Liver (tissue), 9 donors: ENCODE results near the gene CRAMP1. TPM values are rescaled to one million over a fixed set of nuclear protein-coding genes. Genes with fewer than 3 reads are reported as not detected.

ENCODE experiments used
- DNase-seq: peaks from one replicate; pipeline ENCODE4 v3.0.0-alpha.2; 2017; ENCODE audit warnings: low spot score
- H3K27ac ChIP-seq, 2 donors: one replicate each; pipeline ENCODE4 v1.7.0; 2013; ENCODE audit warnings: inconsistent platforms in 2 of 2, low read length in 2 of 2, control low read depth in 1 of 2, low read depth in 1 of 2, mild to moderate bottlenecking in 1 of 2
- H3K27me3 ChIP-seq, 4 donors: one replicate each; pipeline versions ENCODE4 v1.6.1 to v1.7.0; 2013; ENCODE audit warnings: low read length in 3 of 4, inconsistent platforms in 1 of 4, mild to moderate bottlenecking in 1 of 4, moderate library complexity in 1 of 4; ENCODE audit not compliant: control insufficient read depth in 4 of 4, insufficient read depth in 4 of 4
- H3K36me3 ChIP-seq, 4 donors: one replicate each; pipeline versions ENCODE4 v1.6.1 to v1.7.0; 2013; ENCODE audit warnings: low read length in 3 of 4, mild to moderate bottlenecking in 3 of 4, low read depth in 1 of 4, moderate library complexity in 1 of 4; ENCODE audit not compliant: control insufficient read depth in 4 of 4, insufficient read depth in 3 of 4
- H3K4me1 ChIP-seq, 4 donors: one replicate each; pipeline versions ENCODE4 v1.6.1 to v1.7.0; 2013; ENCODE audit warnings: low read length in 3 of 4, mild to moderate bottlenecking in 3 of 4, moderate library complexity in 1 of 4; ENCODE audit not compliant: control insufficient read depth in 4 of 4, insufficient read depth in 4 of 4
- H3K4me3 ChIP-seq, 3 donors: one replicate each; pipeline versions ENCODE4 v1.6.1 to v1.7.0; 2013; ENCODE audit warnings: low read length in 3 of 3, control low read depth in 1 of 3, low read depth in 1 of 3, mild to moderate bottlenecking in 1 of 3
- H3K9ac ChIP-seq, 2 donors: one replicate each; pipeline ENCODE4 v1.7.0; 2013; ENCODE audit warnings: low read length in 2 of 2, mild to moderate bottlenecking in 2 of 2, moderate library complexity in 2 of 2, control low read depth in 1 of 2, low read depth in 1 of 2
- H3K9me3 ChIP-seq, 4 donors: one replicate each; pipeline versions ENCODE4 v1.6.1 to v1.7.0; 2013; ENCODE audit warnings: low read length in 3 of 4; ENCODE audit not compliant: control insufficient read depth in 4 of 4
- EGR1 ChIP-seq, 2 donors: IDR thresholded peaks; 2 replicates each; pipeline ENCODE4 v1.6.1; 2016 to 2018; ENCODE audit warnings: antibody characterized with exemption in 2 of 2, low read depth in 2 of 2
- FOXA1 ChIP-seq: IDR thresholded peaks from 2 replicates; pipeline ENCODE4 v1.6.1; 2016; ENCODE audit warnings: antibody characterized with exemption
- FOXA2 ChIP-seq: IDR thresholded peaks from 2 replicates; pipeline ENCODE4 v1.6.1; 2016; ENCODE audit warnings: antibody characterized with exemption
- GABPA ChIP-seq, 2 donors: IDR thresholded peaks in 1 of 2; conservative IDR thresholded peaks in 1 of 2; 2 replicates each; pipeline ENCODE4 v1.6.1; 2016; ENCODE audit warnings: antibody characterized with exemption in 2 of 2, mild to moderate bottlenecking in 1 of 2, moderate library complexity in 1 of 2
- HNF4A ChIP-seq, 2 donors: conservative IDR thresholded peaks; 2 replicates each; pipeline ENCODE4 v1.6.1; 2016; ENCODE audit warnings: antibody characterized with exemption in 2 of 2, mild to moderate bottlenecking in 2 of 2
- HNF4G ChIP-seq: IDR thresholded peaks from 2 replicates; pipeline ENCODE4 v1.6.1; 2016; ENCODE audit warnings: antibody characterized with exemption
- JUND ChIP-seq, 2 donors: IDR thresholded peaks; 2 replicates each; pipeline ENCODE4 v1.6.1; 2016; ENCODE audit warnings: antibody characterized with exemption in 2 of 2
- NR2F2 ChIP-seq: IDR thresholded peaks from 2 replicates; pipeline ENCODE4 v1.6.1; 2016; ENCODE audit warnings: antibody characterized with exemption
- RAD21 ChIP-seq, 2 donors: IDR thresholded peaks; 2 replicates each; pipeline ENCODE4 v1.6.1; 2016; ENCODE audit warnings: antibody characterized with exemption in 2 of 2, mild to moderate bottlenecking in 2 of 2
- REST ChIP-seq: IDR thresholded peaks from 2 replicates; pipeline ENCODE4 v1.6.1; 2016; ENCODE audit warnings: antibody characterized with exemption, mild to moderate bottlenecking
- RXRA ChIP-seq, 2 donors: IDR thresholded peaks; 2 replicates each; pipeline ENCODE4 v1.6.1; 2017 to 2018; ENCODE audit warnings: antibody characterized with exemption in 2 of 2, mild to moderate bottlenecking in 1 of 2
- SP1 ChIP-seq: IDR thresholded peaks from 2 replicates; pipeline ENCODE4 v1.6.1; 2018; ENCODE audit warnings: antibody characterized with exemption, mild to moderate bottlenecking
- TAF1 ChIP-seq: conservative IDR thresholded peaks from 2 replicates; pipeline ENCODE4 v1.6.1; 2016; ENCODE audit warnings: antibody characterized with exemption, mild to moderate bottlenecking
- YY1 ChIP-seq: IDR thresholded peaks from 2 replicates; pipeline ENCODE4 v1.6.1; 2016; ENCODE audit warnings: antibody characterized with exemption, mild to moderate bottlenecking
- ZBTB33 ChIP-seq: IDR thresholded peaks from 2 replicates; pipeline ENCODE4 v1.6.1; 2016; ENCODE audit warnings: antibody characterized with exemption
- WGBS: extraction: QIAGEN DNeasy Blood & Tissue Kit; methylation state at CpG from one replicate; pipeline ENCODE4 v1.1.7; 2013; 5-methylcytosine and 5-hydroxymethylcytosine counted together
- polyA plus RNA-seq, 2 donors: library from polyadenylated mRNA; stranded (reverse) in 1 of 2; unstranded in 1 of 2; fragments of 200-250 nt in 1 of 2; fragments of >200 nt in 1 of 2; fragmentation: Nextera tagmentation in 1 of 2; extraction: Ambion mirVana in 1 of 2; gene quantifications; one replicate each; pipeline versions ENCODE4 v1.2.1 to v1.2.3, GENCODE V29; 2013 to 2015
- total RNA-seq, 2 donors: library from RNA; depleted of rRNA; stranded (reverse); fragments of >200 nt; gene quantifications; one replicate each; pipeline ENCODE4 v1.2.3, GENCODE V29; 2014
- TF ChIP-seq, protein P1 (sequence below): IDR thresholded peaks from 2 replicates; pipeline ENCODE4 v1.6.1; 2016; ENCODE audit warnings: antibody characterized with exemption
- TF ChIP-seq, protein P2 (sequence below): fragments of 150-350 bp; IDR thresholded peaks from 2 replicates; pipeline ENCODE4 v1.5.1; 2017; ENCODE audit warnings: improper control_type of control experiment, low read depth, low read length; ENCODE audit not compliant: missing input control
- TF ChIP-seq, protein P3 (sequence below): IDR thresholded peaks from 2 replicates; pipeline ENCODE4 v1.6.1; 2016; ENCODE audit warnings: antibody characterized with exemption
- donor health status: healthy.
- donor health status: healthy.
- donor health status: healthy.
- donor health status: healthy.
- donor health status: healthy.

CRAMP1 gene
- total and polyA plus RNA-seq, 4 donors, result 1.1 to 6.4 (median 4.2) TPM

DNA sequence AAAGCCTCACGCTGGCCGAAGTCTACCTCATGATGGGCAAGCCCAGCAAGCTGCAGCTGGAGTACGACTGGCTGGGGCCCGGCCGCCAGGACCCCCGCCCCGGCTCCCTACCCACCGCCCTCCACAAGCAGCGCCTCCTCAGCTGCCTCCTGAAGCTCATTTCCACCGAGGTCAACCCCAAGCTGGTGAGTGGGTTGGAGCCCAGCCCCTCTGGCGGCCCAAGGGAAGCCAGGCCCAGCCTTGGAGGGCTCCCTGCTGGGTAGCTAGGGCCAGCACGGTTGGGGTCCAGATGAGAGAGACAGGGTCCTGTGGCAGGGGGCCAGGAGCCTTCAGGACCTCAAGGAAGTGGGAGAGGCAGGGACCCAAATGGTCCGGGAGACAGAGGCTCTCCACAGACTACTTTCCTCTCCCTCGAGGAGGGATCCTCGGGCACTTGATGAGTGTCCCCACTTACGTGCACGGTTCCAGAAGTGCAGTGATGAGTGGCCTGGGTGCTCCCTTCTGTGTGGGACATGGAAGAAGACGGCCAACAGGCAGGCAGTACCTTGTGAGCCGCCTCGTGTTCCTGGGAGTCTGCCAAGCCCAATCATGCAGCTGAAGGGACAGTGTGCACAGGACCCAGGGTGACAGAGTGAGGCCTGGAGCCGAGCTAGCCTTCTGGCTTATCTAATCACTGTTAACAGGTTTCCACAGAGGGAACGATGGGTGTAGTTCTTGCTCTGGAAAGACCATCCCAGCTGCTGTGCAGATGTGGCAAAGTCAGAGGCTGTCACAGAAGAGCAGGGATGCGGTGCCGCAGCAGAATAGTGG lies 44.9 kb downstream of the CRAMP1 start:
- no peak overlapping the region for H3K27ac ChIP-seq
- no peaks in the 10 kb centered on the region for H3K4me1 ChIP-seq
- WGBS, result 95% methylated on average over 24 of the region's 24 CpGs
- H3K27me3 ChIP-seq, result no peaks in the 10 kb centered on the region
- H3K9ac ChIP-seq, result no peak overlapping the region
- no peak overlapping the region for H3K4me3 ChIP-seq
- peaks cover 14 to 70% (median 41%) of the 10 kb centered on the region in 4 donors for H3K36me3 ChIP-seq
- no peaks in the 10 kb centered on the region for H3K9me3 ChIP-seq
- peak; percentile 51 for DNase-seq
- no peak for TF ChIP-seq GABPA (IDR thresholded peaks at IDR 0.05 in 1 of 2, conservative IDR thresholded peaks at IDR 0.05 in 1 of 2)
- TF ChIP-seq RAD21 (IDR thresholded peaks at IDR 0.05), result no peak
- TF ChIP-seq JUND (IDR thresholded peaks at IDR 0.05), result no peak
- TF ChIP-seq NR2F2, result no peak
- TF ChIP-seq FOXA2, result no peak
- TF ChIP-seq HNF4A (conservative IDR thresholded peaks at IDR 0.05), result no peak
- TF ChIP-seq, protein P1, sequence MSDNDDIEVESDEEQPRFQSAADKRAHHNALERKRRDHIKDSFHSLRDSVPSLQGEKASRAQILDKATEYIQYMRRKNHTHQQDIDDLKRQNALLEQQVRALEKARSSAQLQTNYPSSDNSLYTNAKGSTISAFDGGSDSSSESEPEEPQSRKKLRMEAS, result no peak
- no peak for TF ChIP-seq FOXA1
- TF ChIP-seq, protein P2, sequence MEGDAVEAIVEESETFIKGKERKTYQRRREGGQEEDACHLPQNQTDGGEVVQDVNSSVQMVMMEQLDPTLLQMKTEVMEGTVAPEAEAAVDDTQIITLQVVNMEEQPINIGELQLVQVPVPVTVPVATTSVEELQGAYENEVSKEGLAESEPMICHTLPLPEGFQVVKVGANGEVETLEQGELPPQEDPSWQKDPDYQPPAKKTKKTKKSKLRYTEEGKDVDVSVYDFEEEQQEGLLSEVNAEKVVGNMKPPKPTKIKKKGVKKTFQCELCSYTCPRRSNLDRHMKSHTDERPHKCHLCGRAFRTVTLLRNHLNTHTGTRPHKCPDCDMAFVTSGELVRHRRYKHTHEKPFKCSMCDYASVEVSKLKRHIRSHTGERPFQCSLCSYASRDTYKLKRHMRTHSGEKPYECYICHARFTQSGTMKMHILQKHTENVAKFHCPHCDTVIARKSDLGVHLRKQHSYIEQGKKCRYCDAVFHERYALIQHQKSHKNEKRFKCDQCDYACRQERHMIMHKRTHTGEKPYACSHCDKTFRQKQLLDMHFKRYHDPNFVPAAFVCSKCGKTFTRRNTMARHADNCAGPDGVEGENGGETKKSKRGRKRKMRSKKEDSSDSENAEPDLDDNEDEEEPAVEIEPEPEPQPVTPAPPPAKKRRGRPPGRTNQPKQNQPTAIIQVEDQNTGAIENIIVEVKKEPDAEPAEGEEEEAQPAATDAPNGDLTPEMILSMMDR, result no peak
- TF ChIP-seq RXRA (IDR thresholded peaks at IDR 0.05), result no peak
- no peak for TF ChIP-seq EGR1 (IDR thresholded peaks at IDR 0.05; ENCODE audit: low read depth in 2 of 2)
- no peak for TF ChIP-seq TAF1
- TF ChIP-seq HNF4G, result no peak
- TF ChIP-seq SP1, result no peak
- TF ChIP-seq YY1, result no peak
- TF ChIP-seq REST, result no peak
- TF ChIP-seq, protein P3, sequence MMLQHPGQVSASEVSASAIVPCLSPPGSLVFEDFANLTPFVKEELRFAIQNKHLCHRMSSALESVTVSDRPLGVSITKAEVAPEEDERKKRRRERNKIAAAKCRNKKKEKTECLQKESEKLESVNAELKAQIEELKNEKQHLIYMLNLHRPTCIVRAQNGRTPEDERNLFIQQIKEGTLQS, result no peak
- no peak for TF ChIP-seq ZBTB33
